Measurements from ENCODE around the gene PRR15.

The PRR15 gene

GRCh38 chr7:29607889-29608288, 44.3 kb downstream of the PRR15 start:
- in situ Hi-C loops (cut with MboI; ENCODE audit: low sequenced_read_pairs): no loop called here

- in situ Hi-C loops (cut with MboI; ENCODE audit: low sequenced_read_pairs): no loop called here
These were observed 45.8 kb downstream of the PRR15 start for GRCh38 chr7:29609162-29610037.

GRCh38 chr7:29610086-29610485, 46.5 kb downstream of the PRR15 start:
- in situ Hi-C loops (cut with MboI; ENCODE audit: low sequenced_read_pairs): no loop called here

- in situ Hi-C loops (cut with MboI; ENCODE audit: low sequenced_read_pairs): no loop called here
These were observed 48.4 kb downstream of the PRR15 start for GRCh38 chr7:29611941-29612544.

GRCh38 chr7:29612596-29612995, 49.0 kb downstream of the PRR15 start:
- in situ Hi-C loops (cut with MboI; ENCODE audit: low sequenced_read_pairs): no loop called here

GRCh38 chr7:29613100-29613499, 49.5 kb downstream of the PRR15 start:
- in situ Hi-C loops (cut with MboI; ENCODE audit: low sequenced_read_pairs): no loop called here

- in situ Hi-C loops (cut with MboI; ENCODE audit: low sequenced_read_pairs): no loop called here
These were observed 50.6 kb downstream of the PRR15 start for GRCh38 chr7:29614229-29614628.

Data from HL-60/S4 treated with retinoic acid at 250 ng/mL for 4 days and 3 days (cell line).